GM12892 (cell line): ENCODE results near the gene MED13L.

Source experiments
- POLR2A ChIP-seq: IDR thresholded peaks from 2 replicates; pipeline ENCODE4 v1.6.1; 2011; ENCODE audit warnings: low read depth, low read length, control low read depth
- POLR2AphosphoS5 ChIP-seq: IDR thresholded peaks from 2 replicates; pipeline ENCODE4 v1.6.1; 2011; ENCODE audit warnings: low read depth, low read length, control low read depth

GRCh38 chr12:116071555-116072230 lies 205.8 kb downstream of the MED13L start:
- TF ChIP-seq POLR2A (no peak), POLR2AphosphoS5 (no peak)
